SKM-1 (cell line): Measurements from ENCODE around the gene RNMT.

Experiments used
- DNase-seq: peaks from one replicate; lab custom pipeline; 2025; ENCODE audit not compliant: unreplicated experiment; lab: John Stamatoyannopoulos, UW

The RNMT gene

GRCh38 chr18:13809531-13810255 lies 83.2 kb downstream of the RNMT start:
- no peak for DNase-seq

GRCh38 chr18:13810950-13811485 lies 84.5 kb downstream of the RNMT start:
- DNase-seq = no peak

- DNase-seq = no peak
Observed at GRCh38 chr18:13811993-13812392, 85.5 kb downstream of the RNMT start.

GRCh38 chr18:13813271-13813849 lies 86.9 kb downstream of the RNMT start:
- DNase-seq = peak; percentile 17
